Stomach (tissue), 4 donors: ENCODE results near the gene CMIP.

Experiments
- CTCF ChIP-seq, 7 experiments: fragments of 450-650 bp in 4 of 7; fragments of 200-600 bp in 3 of 7; sonication (generic) in 3 of 7; IDR thresholded peaks; one replicate each; pipeline ENCODE4 v1.5.1; 2016 to 2019; ENCODE audit warnings: antibody characterized with exemption in 7 of 7, control low read depth in 2 of 7, mild to moderate bottlenecking in 1 of 7
- POLR2A ChIP-seq, 4 donors: fragments of 450-650 bp; IDR thresholded peaks; one replicate each; pipeline ENCODE4 v1.6.1; 2016; ENCODE audit warnings: antibody characterized with exemption in 4 of 4, control low read depth in 2 of 4, mild to moderate bottlenecking in 1 of 4, moderate library complexity in 1 of 4

GRCh38 chr16:81526935-81527334, 82.3 kb downstream of the CMIP start:
- TF ChIP-seq POLR2A (IDR thresholded peaks at IDR 0.05) (no peak), CTCF (IDR thresholded peaks at IDR 0.05) (no peak)
